HepG2 (cell line): Measurements from ENCODE around the gene PACC1. TPM values are rescaled to one million over a fixed set of nuclear protein-coding genes. Genes with fewer than 3 reads are reported as not detected.

Experiments
- ATAC-seq: fragments of 200-7000 bp; cut with Tn5 transposase; 3 replicates; pipeline ENCODE4 v1.9.1; 2020; ENCODE audit warnings: mild to moderate bottlenecking, moderate library complexity
- BruUV-seq: library from RNA; stranded (reverse); fragments of 400-500 nt; replicated peaks from 2 replicates; lab custom pipeline; 2021; lab: Mats Ljungman, UMichigan
- CTCF ChIA-PET: fragments of 300-600 bp; formaldehyde crosslinking; extraction: SDS; loops from one replicate; lab custom pipeline; 2021; ENCODE audit warnings: low total read pairs, inconsistent platforms, low intra/inter-chr PET ratio; lab: Yijun Ruan, JAX
- POLR2A ChIA-PET: fragments of 350-600 bp; sonication (Branson Sonifier 250); formaldehyde crosslinking; loops from one replicate; lab custom pipeline; 2020; ENCODE audit warnings: antibody characterized with exemption, inconsistent platforms; lab: Yijun Ruan, JAX
- DNase-seq: peaks from one replicate; pipeline ENCODE4 v3.0.0-alpha.2; 2015; ENCODE audit warnings: low spot score
- FAIRE-seq: peaks from 3 replicates; lab custom pipeline; 2011; peaks lifted over from hg19 to GRCh38; lab: Jason Lieb, UNC
- H2AFZ ChIP-seq: one replicate; pipeline ENCODE4 v1.6.1; 2011; ENCODE audit warnings: low read length, inconsistent platforms
- H3K27ac ChIP-seq: fragments of 300-600 bp; 3 replicates; pipeline ENCODE4 v1.8.0; 2011; ENCODE audit warnings: mixed run types, mild to moderate bottlenecking, mixed read lengths, low read length, inconsistent platforms; ENCODE audit not compliant: insufficient read depth; ENCODE audit errors: extremely low read length
- H3K27me3 ChIP-seq, 2 experiments: fragments of 200-600 bp in 1 of 2; 2 replicates in 1 of 2; 3 replicates in 1 of 2; pipeline versions ENCODE4 v1.6.0 to v1.8.0; 2011; ENCODE audit warnings: low read length in 2 of 2, mild to moderate bottlenecking in 2 of 2, moderate library complexity in 2 of 2, inconsistent platforms in 1 of 2; ENCODE audit not compliant: insufficient read depth in 2 of 2, control insufficient read depth in 1 of 2
- H3K36me3 ChIP-seq, 2 experiments: fragments of 200-600 bp in 1 of 2; replicated peaks in 1 of 2; 2 replicates in 1 of 2; 3 replicates in 1 of 2; pipeline versions ENCODE4 v1.5.1 to v1.8.0; 2011; ENCODE audit warnings: low read length in 2 of 2, inconsistent platforms in 1 of 2; ENCODE audit not compliant: insufficient read depth in 2 of 2, control insufficient read depth in 1 of 2
- H3K4me1 ChIP-seq: 2 replicates; pipeline ENCODE4 v1.5.1; 2012; ENCODE audit warnings: low read length, inconsistent platforms; ENCODE audit not compliant: insufficient read depth
- H3K4me2 ChIP-seq: 2 replicates; pipeline ENCODE4 v1.6.0; 2011; ENCODE audit warnings: low read depth, low read length, inconsistent platforms
- H3K4me3 ChIP-seq, 3 experiments: fragments of 200-600 bp in 1 of 3; sonication (generic), shearing (Covaris generic) in 1 of 3; replicated peaks in 1 of 3; 2 replicates each; pipeline ENCODE4 v1.5.1; 2011 to 2016; ENCODE audit warnings: low read length in 3 of 3, inconsistent platforms in 2 of 3, low read depth in 2 of 3, mild to moderate bottlenecking in 2 of 3, control low read depth in 1 of 3, mixed read lengths in 1 of 3; ENCODE audit not compliant: insufficient read depth in 1 of 3
- H3K79me2 ChIP-seq: one replicate; pipeline ENCODE4 v1.6.1; 2011; ENCODE audit warnings: low read length, inconsistent platforms; ENCODE audit not compliant: insufficient read depth
- H3K9ac ChIP-seq: 2 replicates; pipeline ENCODE4 v1.6.0; 2011; ENCODE audit warnings: mild to moderate bottlenecking, low read depth, low read length, inconsistent platforms; ENCODE audit not compliant: insufficient read depth
- H3K9me3 ChIP-seq: 2 replicates; pipeline ENCODE4 v1.5.1; 2012; ENCODE audit warnings: mild to moderate bottlenecking, low read length
- H4K20me1 ChIP-seq: 2 replicates; pipeline ENCODE4 v1.6.0; 2011; ENCODE audit warnings: inconsistent platforms, mild to moderate bottlenecking, low read length, moderate library complexity; ENCODE audit not compliant: insufficient read depth
- ATF7-NPFF ChIP-seq: sonication (generic); formaldehyde crosslinking; IDR thresholded peaks from 2 replicates; pipeline ENCODE4 v1.8.1; 2023; ENCODE audit warnings: mild to moderate bottlenecking, low read depth, missing genetic modification reagents, moderate library complexity
- HNF4G ChIP-seq, 2 experiments: sonication (generic) in 1 of 2; formaldehyde crosslinking in 1 of 2; IDR thresholded peaks; 2 replicates each; pipeline versions ENCODE4 v1.4.0 to v1.6.1; 2011 to 2020; ENCODE audit warnings: borderline replicate concordance in 2 of 2, low read depth in 2 of 2, mild to moderate bottlenecking in 2 of 2, low read length in 1 of 2, missing genetic modification reagents in 1 of 2, moderate library complexity in 1 of 2
- NPAS2 ChIP-seq: sonication (generic); formaldehyde crosslinking; IDR thresholded peaks from 2 replicates; pipeline ENCODE4 v1.8.0; 2022; ENCODE audit warnings: mild to moderate bottlenecking, missing genetic modification reagents, borderline replicate concordance
- RAD51 ChIP-seq: fragments of 450-650 bp; IDR thresholded peaks from 2 replicates; pipeline ENCODE4 v1.6.1; 2016; ENCODE audit warnings: borderline replicate concordance
- REPIN1 ChIP-seq: sonication (generic); formaldehyde crosslinking; IDR thresholded peaks from 2 replicates; pipeline ENCODE4 v1.8.0; 2022; ENCODE audit warnings: missing genetic modification reagents, low read depth, mild to moderate bottlenecking, borderline replicate concordance
- RFX5 ChIP-seq: IDR thresholded peaks from 2 replicates; pipeline ENCODE4 v1.6.1; 2011; ENCODE audit warnings: low read depth, low read length, improper control_type of control experiment
- RORA ChIP-seq: sonication (generic); formaldehyde crosslinking; IDR thresholded peaks from 2 replicates; pipeline ENCODE4 v1.5.0; 2020; ENCODE audit warnings: mild to moderate bottlenecking, missing genetic modification reagents, moderate library complexity
- SNAPC2 ChIP-seq: sonication (generic); formaldehyde crosslinking; IDR thresholded peaks from 2 replicates; pipeline ENCODE4 v1.8.1; 2022; ENCODE audit warnings: mild to moderate bottlenecking, missing genetic modification reagents
- YEATS4 ChIP-seq: sonication (generic); formaldehyde crosslinking; IDR thresholded peaks from 2 replicates; pipeline ENCODE4 v1.4.0; 2020; ENCODE audit warnings: missing genetic modification reagents, borderline replicate concordance
- ZKSCAN1 ChIP-seq: fragments of 150-350 bp; IDR thresholded peaks from 2 replicates; pipeline ENCODE4 v1.6.1; 2014; ENCODE audit warnings: low read length
- ZNF256 ChIP-seq: sonication (generic); formaldehyde crosslinking; conservative IDR thresholded peaks from 2 replicates; pipeline ENCODE4 v1.4.0; 2020; ENCODE audit warnings: missing genetic modification reagents
- ZNF263 ChIP-seq: sonication (generic); formaldehyde crosslinking; IDR thresholded peaks from 2 replicates; pipeline ENCODE4 v1.4.0; 2020; ENCODE audit warnings: missing genetic modification reagents
- ZNF512B ChIP-seq: sonication (generic); formaldehyde crosslinking; IDR thresholded peaks from 2 replicates; pipeline ENCODE4 v1.5.1; 2020; ENCODE audit warnings: missing genetic modification reagents, mild to moderate bottlenecking, borderline replicate concordance
- ZNF513 ChIP-seq: sonication (generic); formaldehyde crosslinking; conservative IDR thresholded peaks from 2 replicates; pipeline ENCODE4 v1.5.0; 2020; ENCODE audit warnings: missing genetic modification reagents
- ZNF530 ChIP-seq: sonication (generic); formaldehyde crosslinking; IDR thresholded peaks from 2 replicates; pipeline ENCODE4 v1.5.0; 2020; ENCODE audit warnings: low read depth, mild to moderate bottlenecking, missing genetic modification reagents
- ZNF570 ChIP-seq: sonication (generic); formaldehyde crosslinking; IDR thresholded peaks from 2 replicates; pipeline ENCODE4 v1.4.0; 2020; ENCODE audit warnings: mild to moderate bottlenecking, missing genetic modification reagents, borderline replicate concordance
- ZNF816 ChIP-seq: sonication (generic); formaldehyde crosslinking; IDR thresholded peaks from 2 replicates; pipeline ENCODE4 v1.8.0; 2022; ENCODE audit warnings: missing genetic modification reagents, mild to moderate bottlenecking, borderline replicate concordance
- WGBS: methylation state at CpG from one replicate; pipeline ENCODE4 v1.1.6; 2017; ENCODE audit warnings: low lambda C conversion rate; 5-methylcytosine and 5-hydroxymethylcytosine counted together
- in situ Hi-C: cut with HindIII; loops from 2 replicates; pipeline ENCODE4 v1.10.0; 2017; ENCODE audit warnings: low pct_unique_long_range_greater_than_20kb; ENCODE audit not compliant: extremely low pct_ligation_motif_present
- intact Hi-C: fragments of 100-400 bp; cut with micrococcal nuclease; formaldehyde crosslinking; loops from one replicate; pipeline ENCODE4 v1.10.0; 2022; ENCODE audit not compliant: unreplicated experiment
- polyA plus RNA-seq, 8 experiments: library from polyadenylated mRNA; depleted of rRNA in 3 of 8; stranded (reverse) in 7 of 8; unstranded in 1 of 8; fragments of >200 nt; fragmentation: Illumina TruSeq in 4 of 8; extraction: Trizol in 4 of 8; gene quantifications; 2 replicates each; pipeline versions ENCODE4 v1.2.1 to v1.2.3, GENCODE V29; 2011 to 2016; ENCODE audit warnings: low read depth in 4 of 8, missing spikeins in 1 of 8, mixed read lengths in 1 of 8; ENCODE audit not compliant: insufficient read depth in 1 of 8
- total RNA-seq, 5 experiments: library from RNA; depleted of rRNA; stranded (reverse); fragments of >200 nt; fragmentation: Illumina TruSeq; extraction: Trizol; gene quantifications; 2 replicates each; pipeline ENCODE4 v1.2.3, GENCODE V29; 2016; ENCODE audit warnings: low read depth in 1 of 5
- TF ChIP-seq, protein P1 (sequence below): sonication (generic); formaldehyde crosslinking; IDR thresholded peaks from 2 replicates; pipeline ENCODE4 v1.8.1; 2023; ENCODE audit warnings: mild to moderate bottlenecking, moderate library complexity, missing genetic modification reagents
- TF ChIP-seq, protein P2 (sequence below): sonication (generic); formaldehyde crosslinking; IDR thresholded peaks from 2 replicates; pipeline ENCODE4 v1.8.1; 2023; ENCODE audit warnings: mild to moderate bottlenecking, missing genetic modification reagents

Gene PACC1
- total and polyA plus RNA-seq, 2 of the 13 experiments (the other 11 are each of a cell fraction or from before 2014, with no cell fraction given): 9.4 to 10.7 TPM

DNA sequence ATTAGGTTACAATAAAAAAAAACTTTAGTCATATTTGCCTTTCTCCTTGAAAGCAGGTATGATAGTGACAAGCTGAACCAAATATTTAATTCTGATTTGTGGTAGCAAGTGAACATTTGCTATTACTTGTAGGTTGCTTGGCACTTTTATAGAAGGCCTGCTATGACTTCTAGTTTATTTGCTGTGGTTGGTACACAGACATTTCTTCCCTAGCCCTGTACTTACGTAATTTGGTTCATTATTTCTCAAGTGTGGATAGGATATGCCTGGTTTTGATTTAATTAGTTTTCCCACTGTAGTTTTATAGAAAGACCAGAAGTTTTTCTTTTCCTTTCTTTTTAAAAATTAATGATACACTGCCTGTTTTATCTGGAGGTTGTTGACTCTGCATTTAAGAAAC, 73.6 kb downstream of the PACC1 start:
- Histone ChIP-seq H3K4me1 (no peaks in the 10 kb centered on the region), H3K9me3 (no peaks in the 10 kb centered on the region), H3K4me3 (no peak overlapping the region), H3K4me2 (no peak overlapping the region), H3K27ac (no peak overlapping the region), H2AFZ (no peak overlapping the region), H3K27me3 (no peaks in the 10 kb centered on the region), H4K20me1 (no peaks in the 10 kb centered on the region), H3K9ac (no peak overlapping the region), H3K36me3 (peaks cover 1 to 44% of the 10 kb centered on the region in 2 experiments; a peak in 3 of 5 replicates), H3K79me2 (no peaks in the 10 kb centered on the region)
- DNase-seq: no peak
- WGBS: 91% methylated on average over 1 of the region's 1 CpG
- ATAC-seq: no peak
- intact Hi-C loops (no loop called here), in situ Hi-C loops (no loop called here)
- no peak for FAIRE-seq
- POLR2A ChIA-PET: no interaction called here
- no TSS peak for BruUV-seq
- CTCF ChIA-PET: no interaction called here
- TF ChIP-seq ZNF816 (no peak), RORA (CRISPR knock-in tag) (no peak), ZNF263 (CRISPR knock-in tag) (no peak), ZNF256 (CRISPR knock-in tag) (no peak), ZNF512B (CRISPR knock-in tag) (no peak), REPIN1 (CRISPR knock-in tag) (no peak), ZNF570 (CRISPR knock-in tag) (no peak), RFX5 (no peak), YEATS4 (CRISPR knock-in tag) (no peak), SNAPC2 (CRISPR knock-in tag) (no peak), ZNF530 (no peak), ATF7-NPFF (CRISPR knock-in tag) (no peak), ZKSCAN1 (no peak), HNF4G (IDR thresholded peaks at IDR 0.05; ENCODE audit: borderline replicate concordance, low read depth, low read length) (no peak), HNF4G (CRISPR knock-in tag; IDR thresholded peaks at IDR 0.05; ENCODE audit: borderline replicate concordance, low read depth) (no peak), ZNF513 (CRISPR knock-in tag) (no peak), RAD51 (no peak), NPAS2 (no peak)
- TF ChIP-seq, protein P1, sequence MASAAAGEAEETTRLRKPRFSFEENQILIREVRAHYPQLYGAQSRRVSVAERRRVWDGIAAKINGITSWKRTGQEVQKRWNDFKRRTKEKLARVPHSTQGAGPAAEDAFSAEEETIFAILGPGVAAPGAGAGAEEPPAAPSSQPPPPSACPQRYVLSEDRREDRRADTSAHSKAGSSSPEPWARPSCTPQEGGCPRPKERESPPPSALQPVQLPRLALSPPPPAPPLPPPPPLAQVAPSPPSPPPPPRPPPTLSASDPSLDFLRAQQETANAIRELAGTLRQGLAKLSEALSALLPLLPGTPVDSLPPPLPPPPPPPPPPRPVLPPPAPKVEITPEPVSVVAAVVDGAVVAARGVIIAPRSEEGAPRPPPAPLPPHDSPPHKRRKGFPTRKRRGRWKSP (CRISPR knock-in tag): no peak
- TF ChIP-seq, protein P2, sequence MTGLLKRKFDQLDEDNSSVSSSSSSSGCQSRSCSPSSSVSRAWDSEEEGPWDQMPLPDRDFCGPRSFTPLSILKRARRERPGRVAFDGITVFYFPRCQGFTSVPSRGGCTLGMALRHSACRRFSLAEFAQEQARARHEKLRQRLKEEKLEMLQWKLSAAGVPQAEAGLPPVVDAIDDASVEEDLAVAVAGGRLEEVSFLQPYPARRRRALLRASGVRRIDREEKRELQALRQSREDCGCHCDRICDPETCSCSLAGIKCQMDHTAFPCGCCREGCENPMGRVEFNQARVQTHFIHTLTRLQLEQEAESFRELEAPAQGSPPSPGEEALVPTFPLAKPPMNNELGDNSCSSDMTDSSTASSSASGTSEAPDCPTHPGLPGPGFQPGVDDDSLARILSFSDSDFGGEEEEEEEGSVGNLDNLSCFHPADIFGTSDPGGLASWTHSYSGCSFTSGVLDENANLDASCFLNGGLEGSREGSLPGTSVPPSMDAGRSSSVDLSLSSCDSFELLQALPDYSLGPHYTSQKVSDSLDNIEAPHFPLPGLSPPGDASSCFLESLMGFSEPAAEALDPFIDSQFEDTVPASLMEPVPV (CRISPR knock-in tag): no peak
